HG02970 (cell line): ENCODE data around the gene ZNF830.
A peak's percentile ranks its signal among the peaks of the same experiment; 100 is the strongest.
"Not testable (repeated sequence)": the region's sequence is repeated elsewhere in the genome, so short reads cannot be mapped to it uniquely, and the experiment has no call there.

Experiments
- ATAC-seq: cut with Tn5 transposase; IDR thresholded peaks from one replicate; pipeline ENCODE4 v1.9.1; 2021; ENCODE audit warnings: mild to moderate bottlenecking, moderate library complexity, moderate number of reproducible peaks; ENCODE audit not compliant: unreplicated experiment, low FRiP score

ZNF830 gene, protein sequence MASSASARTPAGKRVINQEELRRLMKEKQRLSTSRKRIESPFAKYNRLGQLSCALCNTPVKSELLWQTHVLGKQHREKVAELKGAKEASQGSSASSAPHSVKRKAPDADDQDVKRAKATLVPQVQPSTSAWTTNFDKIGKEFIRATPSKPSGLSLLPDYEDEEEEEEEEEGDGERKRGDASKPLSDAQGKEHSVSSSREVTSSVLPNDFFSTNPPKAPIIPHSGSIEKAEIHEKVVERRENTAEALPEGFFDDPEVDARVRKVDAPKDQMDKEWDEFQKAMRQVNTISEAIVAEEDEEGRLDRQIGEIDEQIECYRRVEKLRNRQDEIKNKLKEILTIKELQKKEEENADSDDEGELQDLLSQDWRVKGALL

DNA sequence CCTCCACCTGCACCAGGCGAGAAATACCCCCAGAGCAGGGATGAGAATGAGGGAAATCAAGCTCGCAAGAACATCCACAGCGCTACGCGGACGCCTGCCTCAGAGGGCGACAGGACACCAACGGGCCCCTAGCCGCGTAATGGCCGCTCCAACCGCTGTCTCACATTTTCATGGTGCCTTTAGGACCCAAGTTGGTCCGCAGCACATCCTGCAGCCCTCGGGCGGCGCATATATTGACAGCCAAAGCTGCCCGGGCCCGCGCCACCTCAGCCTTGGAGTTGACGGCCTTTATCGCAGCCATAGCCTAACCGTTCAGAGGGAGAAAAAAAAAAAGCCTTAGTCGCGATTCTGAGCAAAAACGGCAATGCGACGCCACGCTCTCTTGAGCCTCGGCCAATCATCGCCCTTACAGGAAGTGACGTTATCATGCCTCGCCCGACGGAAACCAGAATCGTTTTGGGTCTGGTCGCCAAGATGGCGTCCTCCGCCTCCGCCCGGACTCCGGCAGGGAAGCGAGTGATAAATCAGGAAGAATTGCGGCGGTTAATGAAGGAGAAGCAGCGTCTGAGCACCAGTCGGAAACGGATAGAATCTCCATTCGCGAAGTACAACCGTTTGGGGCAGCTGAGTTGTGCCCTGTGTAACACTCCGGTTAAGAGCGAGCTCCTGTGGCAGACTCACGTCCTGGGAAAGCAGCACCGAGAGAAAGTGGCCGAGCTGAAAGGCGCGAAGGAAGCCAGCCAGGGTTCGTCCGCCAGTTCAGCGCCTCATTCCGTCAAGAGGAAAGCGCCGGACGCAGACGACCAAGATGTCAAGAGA is at the start of gene ZNF830, which contains the start of gene CCT6B:
Gene ZNF830 (plus strand): TSS at position 448 of the 819 bp plus-strand sequence. CDS start 27 bp downstream, at position 475.
Gene CCT6B (minus strand): TSS at position 368 of the 819 bp plus-strand sequence. CDS start 67 bp downstream, at position 301.
- peak; percentile 87 for ATAC-seq

DNA sequence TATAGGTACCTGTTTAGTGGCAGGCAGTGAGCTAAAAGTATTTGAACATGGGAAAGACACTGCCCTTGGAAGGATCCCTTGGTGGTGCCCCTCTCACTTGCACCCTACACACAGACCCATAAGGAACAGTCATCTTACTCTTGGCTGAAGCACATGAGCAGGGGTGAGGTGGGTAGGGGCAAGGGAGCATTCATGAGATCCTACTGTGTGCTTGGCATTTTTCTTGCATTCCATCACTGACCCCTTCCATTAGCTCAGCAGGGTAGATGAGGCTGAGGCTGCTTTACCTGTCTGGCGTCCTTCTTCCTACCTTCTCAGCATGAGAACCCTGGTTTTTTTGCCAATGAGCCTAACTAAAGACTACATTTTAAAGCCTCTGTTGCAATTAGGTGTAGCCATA is 48.3 kb upstream of the ZNF830 start:
- ATAC-seq, result no peak

DNA sequence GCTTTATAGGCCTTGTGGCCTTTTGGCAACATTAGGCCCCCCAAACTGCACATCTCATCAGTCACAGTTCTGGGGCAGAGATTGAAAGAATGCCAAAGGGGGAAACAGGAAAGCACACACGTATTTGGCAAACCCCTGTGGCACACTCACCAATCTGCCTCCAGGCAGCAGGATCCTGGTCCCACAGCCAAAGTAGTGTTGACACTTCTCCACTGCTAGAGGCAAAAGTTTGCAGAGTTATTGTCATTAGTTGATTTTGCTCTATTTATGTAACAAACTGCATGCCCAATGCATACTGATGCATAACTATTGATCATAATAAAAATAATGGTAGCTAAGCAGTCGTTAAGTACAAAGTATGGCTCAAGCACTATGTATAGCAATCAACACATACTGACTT is 45.2 kb upstream of the ZNF830 start:
- no peak for ATAC-seq

DNA sequence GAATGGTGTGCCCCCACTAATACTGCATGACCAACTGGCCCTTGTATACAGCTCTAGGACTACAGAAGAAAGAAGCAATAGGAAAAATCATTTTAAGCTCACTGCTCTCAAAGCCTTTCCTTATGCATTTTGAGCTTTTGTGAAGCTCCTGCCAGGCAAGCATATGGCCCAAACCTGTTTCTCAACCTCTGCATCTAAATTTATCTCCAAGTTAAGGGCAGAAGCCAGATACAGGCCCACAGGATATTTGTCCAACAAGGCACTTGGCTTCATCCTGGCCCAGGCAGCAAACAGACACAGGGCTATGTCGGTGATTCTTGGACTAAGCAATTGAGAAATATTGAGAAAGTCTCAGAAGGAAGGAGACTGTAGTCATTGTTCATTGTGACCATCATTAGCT is 44.0 kb upstream of the ZNF830 start:
- no peak for ATAC-seq

DNA sequence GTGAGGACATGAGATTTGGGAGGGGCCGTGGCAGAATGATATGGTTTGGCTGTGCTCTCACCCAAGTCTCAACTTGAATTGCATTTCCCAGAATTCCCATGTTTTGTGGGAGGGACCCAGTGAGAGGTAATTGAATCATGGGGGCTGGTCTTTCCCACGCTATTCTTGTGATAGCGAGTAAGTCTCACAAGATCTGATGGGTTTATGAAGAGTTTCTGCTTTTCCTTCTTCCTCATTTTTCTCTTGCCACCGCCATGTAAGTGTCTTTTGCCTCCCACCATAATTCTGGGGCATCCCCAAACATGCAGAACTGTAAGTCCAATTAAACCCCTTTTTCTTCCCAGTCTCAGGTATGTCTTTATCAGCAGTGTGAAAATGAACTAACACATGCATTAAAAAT is 40.7 kb upstream of the ZNF830 start:
- ATAC-seq, result no peak

DNA sequence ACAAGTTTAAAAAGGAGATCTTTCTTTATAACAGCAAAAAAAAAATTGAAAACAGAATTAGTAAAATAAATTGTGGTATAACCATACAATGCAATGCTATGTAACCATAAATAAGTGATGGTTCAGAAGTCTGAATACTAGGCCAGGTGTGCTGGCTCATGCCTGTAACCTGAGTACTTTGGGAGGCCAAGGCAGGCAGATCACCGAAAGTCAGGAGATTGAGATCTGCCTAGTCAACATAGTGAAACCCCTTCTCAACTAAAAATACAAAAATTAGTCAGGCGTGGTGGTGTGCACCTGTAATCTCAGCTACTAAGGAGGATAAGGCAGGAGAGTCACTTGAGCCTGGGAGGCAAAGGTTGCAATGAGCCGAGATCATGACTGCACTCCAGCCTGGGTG is 34.7 kb upstream of the ZNF830 start:
- no peak for ATAC-seq

DNA sequence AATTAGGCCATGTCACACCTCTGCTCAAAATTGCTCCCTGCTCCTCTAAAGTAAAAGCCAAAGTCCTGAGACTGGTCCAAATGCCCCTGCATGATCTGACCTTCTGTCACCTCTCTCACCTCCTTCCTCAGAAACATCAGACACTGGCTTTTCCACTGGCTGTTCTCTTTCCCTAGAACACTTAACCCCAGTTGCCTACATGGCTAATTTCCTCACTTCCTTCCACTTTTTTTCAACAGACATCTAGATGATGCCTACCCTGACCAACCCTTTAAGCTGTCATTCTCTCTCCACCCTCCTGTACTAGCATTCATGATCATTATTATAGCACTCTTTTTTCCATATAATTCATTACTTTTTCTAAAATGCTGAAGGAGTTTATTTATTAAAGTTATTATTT is 31.1 kb upstream of the ZNF830 start:
- ATAC-seq, result no peak

DNA sequence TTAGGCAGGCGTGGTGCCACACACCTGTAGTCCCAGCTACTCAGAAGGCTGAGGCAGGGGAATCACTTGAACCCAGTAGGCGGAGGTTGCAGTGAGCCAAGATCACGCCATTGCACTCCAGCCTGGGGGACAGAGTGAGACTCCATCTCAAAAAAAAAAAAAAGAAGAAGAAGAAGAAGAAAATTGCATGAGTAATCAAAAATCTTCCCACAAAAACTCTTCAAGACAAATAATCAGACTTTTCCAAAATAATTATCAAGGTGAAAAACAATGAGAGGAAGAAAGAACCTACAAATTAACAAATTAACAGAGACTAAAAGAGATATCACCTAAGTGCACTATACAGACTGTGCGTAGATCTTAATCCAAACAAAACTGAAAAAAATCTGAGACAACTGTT is 10.6 kb upstream of the ZNF830 start:
- ATAC-seq, result not testable (repeated sequence)

DNA sequence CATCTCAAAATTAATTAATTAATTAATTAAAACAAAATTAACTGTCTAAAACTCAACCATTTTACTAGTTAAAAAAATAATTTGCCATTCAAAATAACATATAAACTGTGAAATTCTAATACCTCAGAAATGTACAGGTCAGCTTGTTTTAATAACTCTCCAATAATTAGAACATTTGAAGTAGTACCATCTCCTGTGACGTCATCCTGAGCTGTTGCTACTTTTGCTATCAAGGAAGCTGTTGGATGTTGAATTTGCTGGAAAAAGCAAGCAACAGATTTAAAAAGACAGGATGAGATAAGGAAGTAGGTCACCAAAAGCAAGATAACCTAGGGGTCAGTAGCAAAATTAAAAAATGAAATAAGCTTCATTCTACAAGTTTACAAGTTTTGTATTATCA is 2.9 kb upstream of the ZNF830 start:
- no peak for ATAC-seq

DNA sequence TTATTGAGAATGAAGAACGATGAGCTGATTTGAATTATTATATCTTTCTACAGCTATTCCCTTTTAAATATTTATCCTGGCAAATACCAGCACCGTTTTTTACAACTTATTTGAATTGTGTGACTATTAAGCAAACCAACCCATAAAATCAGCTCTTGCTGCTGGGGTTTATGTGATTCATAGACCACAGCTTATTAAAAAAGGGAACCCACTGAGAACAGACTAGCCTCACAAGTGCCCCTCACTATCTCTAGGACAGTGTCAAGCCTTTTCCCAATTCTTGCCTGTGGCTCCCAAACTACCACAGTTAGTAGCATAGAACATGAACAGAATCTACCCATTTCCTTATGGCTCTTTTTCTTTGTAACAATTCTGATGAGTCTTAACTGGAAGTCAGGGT is 12.8 kb downstream of the ZNF830 start:
- no peak for ATAC-seq

DNA sequence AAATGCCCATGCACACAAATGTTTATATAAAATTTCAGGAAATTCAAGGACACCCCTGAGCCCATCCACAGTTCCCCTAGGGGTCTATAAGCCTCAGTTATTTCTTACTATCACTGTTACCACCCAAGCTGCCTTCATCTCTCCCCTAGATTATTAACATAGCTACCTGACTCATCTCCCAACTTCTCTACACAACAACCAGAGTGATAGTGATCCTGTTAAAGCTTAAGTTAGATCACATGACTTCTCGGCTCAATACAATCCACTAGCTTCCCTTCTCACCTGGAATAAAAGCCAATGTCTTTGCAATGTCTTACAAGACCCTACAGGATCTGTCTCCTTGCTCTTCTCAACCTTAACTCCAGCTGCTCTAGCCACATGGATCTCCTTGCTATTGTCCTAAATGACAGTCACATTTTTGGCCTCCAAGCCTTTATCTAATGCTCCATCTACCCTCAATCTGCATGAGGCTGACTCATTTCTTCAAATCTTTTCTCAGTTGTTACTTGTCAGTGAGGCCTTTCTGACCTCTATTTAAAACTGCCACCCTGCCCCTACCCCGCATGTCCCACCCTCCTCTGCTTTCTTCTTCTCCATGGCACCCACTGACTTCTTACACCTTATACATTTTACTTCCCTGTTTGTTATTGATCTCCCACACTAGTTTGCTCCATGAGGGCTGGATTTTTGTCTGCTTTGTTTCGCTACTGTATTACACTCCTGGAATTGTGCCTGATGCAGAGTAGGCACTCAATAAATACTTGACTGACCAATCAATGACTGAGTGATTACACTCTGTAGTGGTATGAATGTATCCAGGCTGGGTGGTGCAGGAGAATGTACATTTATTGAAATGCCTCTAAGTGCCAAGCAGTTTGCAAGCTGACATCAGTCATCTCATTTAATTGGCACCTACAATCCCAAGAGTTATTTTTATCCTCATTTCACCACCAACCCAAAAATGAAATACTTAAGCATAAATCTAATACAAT is 13.8 kb downstream of the ZNF830 start:
- no peak for ATAC-seq

DNA sequence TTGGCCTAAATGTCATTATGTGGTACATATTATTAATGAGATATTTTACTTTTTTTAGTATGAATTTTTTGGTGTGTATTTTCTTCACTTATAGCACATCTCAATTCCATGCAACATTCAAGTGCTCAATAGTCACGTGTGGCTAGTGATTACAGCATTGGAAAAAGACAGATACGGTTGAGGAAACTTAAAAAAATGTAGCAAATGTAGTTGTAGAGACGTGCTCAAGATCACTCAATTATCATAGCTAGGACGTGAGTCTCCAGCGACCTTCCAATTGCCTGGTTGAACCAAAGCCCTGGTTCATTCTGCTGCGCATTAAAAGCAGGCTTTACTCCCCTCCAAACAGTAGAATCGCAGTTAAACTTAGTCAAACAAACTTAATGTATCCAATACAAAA is 17.8 kb downstream of the ZNF830 start:
- no peak for ATAC-seq

DNA sequence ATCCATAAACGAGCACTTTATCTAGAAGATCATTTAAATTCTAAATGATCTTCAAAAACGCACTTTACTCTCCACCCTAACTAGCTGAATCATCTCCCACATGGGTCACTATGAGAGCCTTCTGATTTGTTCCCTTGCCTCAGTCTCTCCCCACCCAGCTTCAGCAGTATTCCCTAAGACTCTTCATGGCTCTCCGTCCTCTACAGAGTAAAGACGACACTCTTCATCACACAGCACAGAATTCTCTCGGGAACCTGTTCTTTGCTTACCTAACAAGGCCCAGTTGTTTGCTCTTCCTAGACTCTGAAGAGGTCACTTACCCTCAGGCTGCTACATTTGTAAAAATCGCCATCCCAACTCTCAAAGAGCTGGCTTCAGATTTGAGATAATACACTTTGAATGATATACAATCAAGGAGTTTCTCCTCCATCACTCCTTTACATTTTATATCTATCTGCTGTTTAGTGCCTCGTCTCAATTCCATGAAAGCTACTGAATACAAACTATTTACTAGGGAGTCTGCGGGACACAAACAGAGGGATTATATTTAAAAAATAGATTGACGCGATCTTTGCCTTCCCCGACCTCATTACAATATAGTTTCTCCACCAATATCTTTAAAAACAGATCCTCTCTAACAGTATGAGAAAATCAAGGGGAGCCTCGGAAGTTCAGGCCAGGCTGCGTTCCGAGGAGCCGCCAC is 18.5 kb downstream of the ZNF830 start:
- ATAC-seq, result no peak

DNA sequence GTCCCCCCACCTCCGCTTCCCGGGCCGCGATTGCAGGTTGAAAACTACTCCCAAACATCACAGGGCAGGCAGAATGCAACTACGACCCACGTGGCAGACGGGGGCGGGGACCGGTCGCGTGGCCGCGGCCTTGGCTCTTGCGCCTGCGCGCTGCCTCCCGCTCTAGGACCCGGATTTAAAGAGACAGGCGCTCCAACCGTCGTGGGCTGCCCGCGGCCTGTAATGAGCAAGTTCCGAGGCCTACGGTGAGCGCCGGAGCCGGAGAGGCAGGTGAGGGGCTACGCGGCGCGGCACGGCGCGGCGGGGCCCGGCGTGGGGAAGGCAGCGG is 19.0 kb downstream of the ZNF830 start, which contains the start of gene LIG3:
Gene LIG3 (plus strand): TSS at position 160 of the 328 bp plus-strand sequence. CDS start 2,494 bp downstream, outside the sequence.
- ATAC-seq, result peak; percentile 83

DNA sequence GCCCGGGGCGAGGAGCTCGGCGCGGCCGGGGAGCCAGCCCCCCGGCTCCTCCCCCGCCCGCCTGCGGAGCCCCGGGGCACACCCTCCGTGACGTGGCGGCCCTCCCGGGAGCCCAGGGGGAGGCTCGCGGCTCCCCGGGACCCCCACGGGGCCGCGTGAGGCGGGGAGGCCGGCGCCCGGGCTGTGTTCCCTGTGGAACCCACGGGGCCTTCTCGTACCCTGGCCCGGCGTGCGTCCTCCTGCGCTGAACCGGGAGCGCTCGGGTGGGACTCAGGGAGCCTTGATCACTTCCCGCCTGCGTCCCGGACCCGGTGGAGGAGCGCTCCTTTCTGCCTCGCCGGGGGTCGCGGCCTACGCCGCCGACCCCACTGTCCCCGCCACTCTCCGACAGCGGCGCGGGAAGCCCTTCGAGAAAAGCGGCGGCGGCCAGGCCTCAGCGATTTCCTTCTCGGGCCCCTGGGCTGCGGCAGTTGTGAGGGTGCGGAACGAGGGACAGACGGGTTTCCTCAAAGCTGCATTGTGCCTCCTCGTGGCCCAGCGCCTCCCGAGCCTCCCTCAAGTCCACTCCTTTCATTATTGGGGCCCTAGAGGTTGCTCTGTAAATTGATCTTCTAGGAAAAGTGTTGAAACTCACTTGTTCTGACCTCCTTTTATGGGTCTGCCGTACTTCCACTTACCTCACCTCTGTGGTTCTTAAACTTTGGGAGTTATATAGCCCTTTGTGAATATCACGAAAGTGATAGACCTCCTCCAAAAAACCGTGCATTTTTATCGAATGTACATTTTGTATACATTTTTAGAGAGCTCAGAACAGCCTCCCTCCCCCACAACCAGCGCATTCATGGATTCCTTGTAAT is 19.6 kb downstream of the ZNF830 start:
- peak; percentile 86 for ATAC-seq

DNA sequence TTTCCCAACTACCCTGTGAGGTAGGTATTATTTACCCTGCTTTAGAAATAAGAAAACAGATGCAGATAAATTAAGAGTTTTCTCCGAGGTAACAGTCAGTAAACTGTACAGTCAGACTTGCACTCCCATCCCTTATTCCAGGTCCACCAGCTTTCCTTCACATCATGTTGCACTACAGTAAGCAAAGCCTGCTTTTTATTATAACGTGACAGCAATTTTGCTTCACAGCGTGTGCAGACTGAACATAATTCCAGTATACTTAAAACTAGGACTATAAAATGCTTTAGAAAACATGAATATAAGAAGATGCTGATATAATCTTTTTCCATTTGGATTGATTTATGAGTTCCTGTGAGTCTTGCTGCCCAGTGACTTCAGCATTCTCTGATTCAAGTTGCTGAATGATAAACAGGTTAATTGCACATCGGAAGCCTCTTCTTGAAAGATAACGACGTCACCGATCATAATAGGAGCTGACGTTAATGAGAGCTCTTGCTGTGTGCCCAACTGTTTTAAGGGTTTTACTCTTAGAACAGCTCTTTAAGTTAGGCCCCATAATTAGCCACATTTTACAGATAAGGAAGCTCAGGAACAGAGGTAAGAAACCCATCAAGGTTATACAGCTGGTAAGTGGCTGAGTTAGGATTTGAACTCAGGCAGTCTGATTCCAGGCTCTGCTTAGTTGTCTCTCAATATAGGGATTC is 20.4 kb downstream of the ZNF830 start:
- no peak for ATAC-seq

DNA sequence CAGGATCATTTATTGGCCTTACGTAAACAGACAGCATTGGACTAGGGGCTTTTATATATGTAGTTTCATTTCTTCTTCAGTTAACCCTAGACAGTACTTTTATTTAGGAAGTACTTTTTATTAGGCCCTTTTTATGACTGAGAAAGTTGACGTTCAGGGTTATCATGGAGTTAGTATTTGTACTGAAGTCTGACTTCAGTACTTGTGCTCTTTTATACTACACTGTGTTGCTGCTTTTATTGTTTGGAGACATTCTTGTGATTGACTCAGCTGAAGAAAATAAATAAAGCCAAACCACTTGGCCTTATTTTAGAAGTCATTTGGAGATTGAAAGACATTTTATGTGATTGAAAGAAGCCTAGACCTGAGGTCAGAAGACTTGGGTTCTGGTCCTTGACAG is 25.9 kb downstream of the ZNF830 start:
- ATAC-seq, result no peak

DNA sequence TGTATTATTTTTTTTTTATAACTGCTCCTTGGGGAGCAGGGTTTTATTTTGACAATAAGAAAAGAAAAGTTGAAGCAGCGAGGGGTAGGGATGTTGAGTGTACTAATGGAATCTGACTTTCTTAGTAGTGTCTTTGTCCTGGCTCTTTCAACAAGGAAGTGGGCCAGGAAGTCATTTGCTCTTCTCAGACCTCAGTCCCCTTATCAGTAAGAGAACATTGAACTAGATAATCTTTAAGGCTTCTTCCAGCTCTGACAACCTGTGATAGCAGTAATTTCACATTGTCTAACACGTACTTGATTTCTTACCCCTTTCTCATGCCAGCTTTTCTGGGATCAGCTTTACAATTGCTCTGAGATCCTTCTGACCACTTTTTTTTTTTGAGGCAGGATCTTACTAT is 27.3 kb downstream of the ZNF830 start:
- no peak for ATAC-seq
